ENCODE measurements around the gene EOGT. TPM values are rescaled to one million over a fixed set of nuclear protein-coding genes. Genes with fewer than 3 reads are reported as not detected.

Gene EOGT
- total RNA-seq, 1 experiment from 2014 or later = 20.1 TPM

DNA sequence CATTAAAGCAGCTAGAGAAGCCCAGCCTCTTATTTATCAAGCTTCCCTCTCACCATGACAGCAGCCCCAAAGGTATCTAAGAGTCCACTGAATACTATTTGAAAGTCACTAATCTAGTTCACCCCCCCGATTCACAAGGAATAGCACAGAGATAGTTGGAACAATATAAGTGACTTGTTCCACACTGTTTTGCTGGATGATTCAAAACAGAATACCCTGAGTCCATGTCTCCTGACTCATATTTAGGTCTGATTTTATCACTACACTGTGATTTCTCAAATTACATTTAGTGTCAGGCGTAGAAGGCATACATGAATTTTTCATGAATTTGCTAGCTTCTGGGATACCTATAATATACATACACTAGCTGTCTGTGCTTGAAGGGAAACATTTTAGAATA lies 18.7 kb upstream of the EOGT start (continued):
- TF ChIP-seq EZH2 (IDR thresholded peaks at IDR 0.05) (no peak), ZFX (IDR thresholded peaks at IDR 0.05) (no peak), ATF3 (IDR thresholded peaks at IDR 0.05) (no peak), FOSL1 (IDR thresholded peaks at IDR 0.05; ENCODE audit: low read depth) (no peak), CTCF (IDR thresholded peaks at IDR 0.05 in 2 of 3, conservative IDR thresholded peaks at IDR 0.05 in 1 of 3; ENCODE audit: borderline replicate concordance in 1 of 3, insufficient read depth in 1 of 3, low read depth in 2 of 3, low read length in 2 of 3) (no peak)

DNA sequence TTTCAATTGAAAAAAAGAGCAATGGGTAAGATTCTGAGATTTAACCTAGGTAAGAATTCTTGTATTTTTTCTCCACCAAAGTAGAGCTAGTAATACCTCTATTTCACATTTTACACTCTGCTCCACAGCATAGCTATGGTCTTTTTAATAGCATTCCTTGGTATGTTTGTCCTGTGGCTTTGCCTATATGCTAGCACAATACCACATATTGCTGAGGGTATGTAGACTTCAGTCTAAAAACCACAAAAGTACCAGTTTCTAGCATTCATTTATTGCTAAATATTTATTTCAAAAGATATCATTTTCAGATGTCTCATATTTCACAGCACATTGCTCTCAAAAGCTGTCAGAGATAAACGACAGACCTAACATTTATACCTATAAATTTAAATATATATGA lies 18.2 kb upstream of the EOGT start:
- Histone ChIP-seq H3K27ac (ENCODE audit: low read depth, low read length) (no peak overlapping the region), H3K9me3 (ENCODE audit: control insufficient read depth in 1 of 2, insufficient read depth in 1 of 2, low read depth in 1 of 2, low read length in 2 of 2) (no peaks in the 10 kb centered on the region), H4K20me1 (ENCODE audit: insufficient read depth) (peaks cover under 1% of the 10 kb centered on the region; the same call in 1 of the 2 replicates), H3K4me1 (ENCODE audit: control insufficient read depth in 1 of 2, insufficient read depth in 2 of 2, low read length in 2 of 2) (no peaks in the 10 kb centered on the region), H3K9me2 (ENCODE audit: insufficient read depth) (no peaks in the 10 kb centered on the region), H3K4me2 (ENCODE audit: low read length) (no peak overlapping the region), H3K36me3 (ENCODE audit: control insufficient read depth in 1 of 2, insufficient read depth in 2 of 2, low read length in 2 of 2) (peaks cover 18 to 48% of the 10 kb centered on the region in 2 experiments), H3K4me3 (replicated peaks in 1 of 2; ENCODE audit: low read depth in 1 of 2, low read length in 2 of 2) (no peak overlapping the region), H3K27me3 (ENCODE audit: insufficient read depth, low read length) (no peaks in the 10 kb centered on the region), H3K79me2 (ENCODE audit: insufficient read depth, low read length) (no peaks in the 10 kb centered on the region), H2AFZ (ENCODE audit: low read depth, low read length, poor library complexity, severe bottlenecking) (no peak overlapping the region), H3K9ac (ENCODE audit: low read length) (no peak overlapping the region)
- ATAC-seq (no peak), DNase-seq (ENCODE audit: low read depth, low spot score) (no peak)
- ChIA-PET POLR2A (no interaction called here), RAD21 (ENCODE audit: low non-redundant PET in 1 of 2, low total read pairs in 2 of 2, uncharacterized antibody in 2 of 2, unreplicated experiment in 2 of 2) (no interaction called here), CTCF (no interaction called here)
- no TSS peak for BruUV-seq (replicated peaks)
- intact Hi-C loops (cut with micrococcal nuclease) = no loop called here
- no peak for TF ChIP-seq ATF3 (IDR thresholded peaks at IDR 0.05)
- TF ChIP-seq CEBPB (IDR thresholded peaks at IDR 0.05; ENCODE audit: low read depth) = no peak
- no peak for TF ChIP-seq EZH2phosphoT487 (IDR thresholded peaks at IDR 0.05; ENCODE audit: borderline replicate concordance)
- no peak for TF ChIP-seq MAX (IDR thresholded peaks at IDR 0.05)
- no peak for TF ChIP-seq FOSL1 (IDR thresholded peaks at IDR 0.05; ENCODE audit: low read depth)
- no peak for TF ChIP-seq YY1 (IDR thresholded peaks at IDR 0.05; ENCODE audit: extremely low read depth, insufficient replicate concordance, low read depth, low read length)
- TF ChIP-seq EZH2 (IDR thresholded peaks at IDR 0.05) = no peak
- TF ChIP-seq REST (IDR thresholded peaks at IDR 0.05; ENCODE audit: low read depth) = no peak
- no peak for TF ChIP-seq ZFX (IDR thresholded peaks at IDR 0.05)
- no peak for TF ChIP-seq ZNF274 (IDR thresholded peaks at IDR 0.05; ENCODE audit: low read depth, low read length)
- no peak for TF ChIP-seq SIN3A (IDR thresholded peaks at IDR 0.05; ENCODE audit: low read depth)
- no peak for TF ChIP-seq EGR1 (IDR thresholded peaks at IDR 0.05; ENCODE audit: low read depth)

Measured in HCT116 (cell line).